Lower leg skin (tissue), 3 donors: Measurements from ENCODE around the gene VPS4A.

Experiments
- POLR2A ChIP-seq, 2 donors: fragments of 450-650 bp; IDR thresholded peaks; one replicate each; pipeline ENCODE4 v1.6.1; 2016 to 2017; ENCODE audit warnings: antibody characterized with exemption in 2 of 2, mild to moderate bottlenecking in 1 of 2, moderate library complexity in 1 of 2
- TF ChIP-seq, protein P1 (sequence below), 3 donors: fragments of 450-650 bp; IDR thresholded peaks; one replicate each; pipeline ENCODE4 v1.5.1; 2016; ENCODE audit warnings: antibody characterized with exemption in 3 of 3, mild to moderate bottlenecking in 3 of 3, moderate library complexity in 2 of 3

DNA sequence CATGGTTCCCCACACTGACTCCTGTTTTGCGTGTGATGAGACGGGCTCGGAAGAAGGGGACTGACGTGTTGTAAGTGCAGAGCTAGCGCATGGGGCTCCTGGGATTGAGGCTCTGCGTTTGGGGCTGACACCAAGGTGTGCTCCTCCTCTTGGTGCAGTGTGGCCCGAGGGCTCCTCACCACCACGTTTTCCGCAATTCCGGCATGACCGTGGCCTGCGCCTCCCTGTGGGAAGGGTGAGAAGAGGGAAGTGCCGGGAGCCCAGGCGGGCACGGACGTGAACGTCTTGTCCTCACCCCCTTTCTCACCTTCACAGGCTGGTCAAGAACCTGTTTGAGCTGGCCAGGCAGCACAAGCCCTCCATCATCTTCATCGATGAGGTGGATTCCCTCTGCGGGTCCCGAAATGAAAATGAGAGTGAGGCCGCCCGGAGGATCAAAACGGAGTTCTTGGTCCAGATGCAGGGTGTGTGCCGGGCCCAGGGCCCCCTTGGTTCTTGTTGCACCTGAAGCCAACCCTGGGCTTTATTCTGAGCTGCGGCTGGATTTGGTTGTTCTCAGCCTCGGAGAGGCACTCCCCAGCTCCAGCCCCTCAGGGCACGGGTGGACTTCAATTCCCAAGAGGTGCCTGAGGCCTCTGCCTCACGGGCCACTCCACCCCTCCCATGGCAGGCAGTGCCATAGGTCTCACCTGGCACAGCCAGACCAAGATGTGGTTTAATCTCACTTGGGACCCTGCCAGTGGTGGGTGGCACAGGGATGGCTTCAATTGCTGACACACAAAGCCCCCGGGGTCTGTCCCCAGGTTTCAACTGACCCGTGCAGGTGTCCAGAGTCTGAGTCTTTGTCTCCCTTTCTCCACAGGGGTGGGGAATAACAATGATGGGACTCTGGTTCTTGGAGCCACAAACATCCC lies 8.9 kb downstream of the VPS4A start:
- TF ChIP-seq, protein P1, sequence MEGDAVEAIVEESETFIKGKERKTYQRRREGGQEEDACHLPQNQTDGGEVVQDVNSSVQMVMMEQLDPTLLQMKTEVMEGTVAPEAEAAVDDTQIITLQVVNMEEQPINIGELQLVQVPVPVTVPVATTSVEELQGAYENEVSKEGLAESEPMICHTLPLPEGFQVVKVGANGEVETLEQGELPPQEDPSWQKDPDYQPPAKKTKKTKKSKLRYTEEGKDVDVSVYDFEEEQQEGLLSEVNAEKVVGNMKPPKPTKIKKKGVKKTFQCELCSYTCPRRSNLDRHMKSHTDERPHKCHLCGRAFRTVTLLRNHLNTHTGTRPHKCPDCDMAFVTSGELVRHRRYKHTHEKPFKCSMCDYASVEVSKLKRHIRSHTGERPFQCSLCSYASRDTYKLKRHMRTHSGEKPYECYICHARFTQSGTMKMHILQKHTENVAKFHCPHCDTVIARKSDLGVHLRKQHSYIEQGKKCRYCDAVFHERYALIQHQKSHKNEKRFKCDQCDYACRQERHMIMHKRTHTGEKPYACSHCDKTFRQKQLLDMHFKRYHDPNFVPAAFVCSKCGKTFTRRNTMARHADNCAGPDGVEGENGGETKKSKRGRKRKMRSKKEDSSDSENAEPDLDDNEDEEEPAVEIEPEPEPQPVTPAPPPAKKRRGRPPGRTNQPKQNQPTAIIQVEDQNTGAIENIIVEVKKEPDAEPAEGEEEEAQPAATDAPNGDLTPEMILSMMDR (IDR thresholded peaks at IDR 0.05): no peak
- TF ChIP-seq POLR2A (IDR thresholded peaks at IDR 0.05): no peak
